GM23338 (cell line): ENCODE data around the gene PEX13.

Experiments used
- CREB1 ChIP-seq: fragments of 250-450 bp; sonication (Bioruptor Pico); IDR thresholded peaks from 2 replicates; pipeline ENCODE4 v1.5.0; 2020; ENCODE audit warnings: low read depth, mild to moderate bottlenecking, moderate library complexity
- EZH2 ChIP-seq: fragments of 200-600 bp; sonication (generic); IDR thresholded peaks from one replicate; pipeline ENCODE4 v1.8.0; 2017; ENCODE audit warnings: antibody characterized with exemption, mild to moderate bottlenecking, low read depth; ENCODE audit not compliant: unreplicated experiment
- EZH2phosphoT487 ChIP-seq: fragments of 200-600 bp; sonication (generic); IDR thresholded peaks from one replicate; pipeline ENCODE4 v1.8.1; 2018; ENCODE audit warnings: antibody characterized with exemption; ENCODE audit not compliant: unreplicated experiment
- JUNB ChIP-seq: IDR thresholded peaks from one replicate; pipeline ENCODE4 v1.6.1; 2016; ENCODE audit warnings: antibody characterized with exemption; ENCODE audit not compliant: unreplicated experiment
- NANOG ChIP-seq: IDR thresholded peaks from 2 replicates; pipeline ENCODE4 v1.6.1; 2016; ENCODE audit warnings: antibody characterized with exemption, borderline replicate concordance
- POLR2AphosphoS5 ChIP-seq: IDR thresholded peaks from 2 replicates; pipeline ENCODE4 v1.6.1; 2016; ENCODE audit warnings: antibody characterized with exemption, low read depth
- REST ChIP-seq: IDR thresholded peaks from one replicate; pipeline ENCODE4 v1.6.1; 2018; ENCODE audit warnings: antibody characterized with exemption; ENCODE audit not compliant: unreplicated experiment
- STAT1 ChIP-seq: IDR thresholded peaks from one replicate; pipeline ENCODE4 v1.6.1; 2016; ENCODE audit warnings: antibody characterized with exemption; ENCODE audit not compliant: unreplicated experiment
- ZNF114 ChIP-seq: fragments of 250-450 bp; sonication (Bioruptor Pico); IDR thresholded peaks from 2 replicates; pipeline ENCODE4 v1.5.0; 2020; ENCODE audit warnings: mild to moderate bottlenecking, moderate library complexity
- ZNF331 ChIP-seq: fragments of 250-450 bp; sonication (Bioruptor Pico); IDR thresholded peaks from 2 replicates; pipeline ENCODE4 v1.5.0; 2020; ENCODE audit warnings: low read depth, mild to moderate bottlenecking, moderate library complexity
- TF ChIP-seq, protein P1 (sequence below), 2 experiments: fragments of 200-600 bp in 1 of 2; sonication (generic) in 1 of 2; conservative IDR thresholded peaks; 2 replicates each; pipeline versions ENCODE4 v1.5.1 to v1.6.1; 2016 to 2017; ENCODE audit warnings: antibody characterized with exemption in 2 of 2, low read depth in 2 of 2, mild to moderate bottlenecking in 2 of 2, moderate library complexity in 1 of 2
- TF ChIP-seq, protein P2 (sequence below): IDR thresholded peaks from 2 replicates; pipeline ENCODE4 v1.6.1; 2016; ENCODE audit warnings: antibody characterized with exemption
- TF ChIP-seq, protein P3 (sequence below): fragments of 250-450 bp; sonication (Bioruptor Pico); IDR thresholded peaks from 2 replicates; pipeline ENCODE4 v1.5.0; 2020; ENCODE audit warnings: mild to moderate bottlenecking, moderate library complexity

GRCh38 chr2:60998628-60999545 is 18.6 kb upstream of the PEX13 start:
- no peak for TF ChIP-seq POLR2AphosphoS5
- TF ChIP-seq REST = no peak
- TF ChIP-seq, protein P1, sequence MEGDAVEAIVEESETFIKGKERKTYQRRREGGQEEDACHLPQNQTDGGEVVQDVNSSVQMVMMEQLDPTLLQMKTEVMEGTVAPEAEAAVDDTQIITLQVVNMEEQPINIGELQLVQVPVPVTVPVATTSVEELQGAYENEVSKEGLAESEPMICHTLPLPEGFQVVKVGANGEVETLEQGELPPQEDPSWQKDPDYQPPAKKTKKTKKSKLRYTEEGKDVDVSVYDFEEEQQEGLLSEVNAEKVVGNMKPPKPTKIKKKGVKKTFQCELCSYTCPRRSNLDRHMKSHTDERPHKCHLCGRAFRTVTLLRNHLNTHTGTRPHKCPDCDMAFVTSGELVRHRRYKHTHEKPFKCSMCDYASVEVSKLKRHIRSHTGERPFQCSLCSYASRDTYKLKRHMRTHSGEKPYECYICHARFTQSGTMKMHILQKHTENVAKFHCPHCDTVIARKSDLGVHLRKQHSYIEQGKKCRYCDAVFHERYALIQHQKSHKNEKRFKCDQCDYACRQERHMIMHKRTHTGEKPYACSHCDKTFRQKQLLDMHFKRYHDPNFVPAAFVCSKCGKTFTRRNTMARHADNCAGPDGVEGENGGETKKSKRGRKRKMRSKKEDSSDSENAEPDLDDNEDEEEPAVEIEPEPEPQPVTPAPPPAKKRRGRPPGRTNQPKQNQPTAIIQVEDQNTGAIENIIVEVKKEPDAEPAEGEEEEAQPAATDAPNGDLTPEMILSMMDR (conservative IDR thresholded peaks at IDR 0.05; ENCODE audit: low read depth in 2 of 2) = peak; percentile 66 to 83
- no peak for TF ChIP-seq EZH2phosphoT487
- no peak for TF ChIP-seq NANOG
- TF ChIP-seq EZH2 = no peak
- TF ChIP-seq, protein P2, sequence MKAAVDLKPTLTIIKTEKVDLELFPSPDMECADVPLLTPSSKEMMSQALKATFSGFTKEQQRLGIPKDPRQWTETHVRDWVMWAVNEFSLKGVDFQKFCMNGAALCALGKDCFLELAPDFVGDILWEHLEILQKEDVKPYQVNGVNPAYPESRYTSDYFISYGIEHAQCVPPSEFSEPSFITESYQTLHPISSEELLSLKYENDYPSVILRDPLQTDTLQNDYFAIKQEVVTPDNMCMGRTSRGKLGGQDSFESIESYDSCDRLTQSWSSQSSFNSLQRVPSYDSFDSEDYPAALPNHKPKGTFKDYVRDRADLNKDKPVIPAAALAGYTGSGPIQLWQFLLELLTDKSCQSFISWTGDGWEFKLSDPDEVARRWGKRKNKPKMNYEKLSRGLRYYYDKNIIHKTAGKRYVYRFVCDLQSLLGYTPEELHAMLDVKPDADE = no peak
- TF ChIP-seq CREB1 (CRISPR knock-in tag) = no peak
- TF ChIP-seq STAT1 = no peak
- TF ChIP-seq JUNB = no peak
- TF ChIP-seq ZNF331 (CRISPR knock-in tag) = no peak
- no peak for TF ChIP-seq ZNF114 (CRISPR knock-in tag)
- TF ChIP-seq, protein P3, sequence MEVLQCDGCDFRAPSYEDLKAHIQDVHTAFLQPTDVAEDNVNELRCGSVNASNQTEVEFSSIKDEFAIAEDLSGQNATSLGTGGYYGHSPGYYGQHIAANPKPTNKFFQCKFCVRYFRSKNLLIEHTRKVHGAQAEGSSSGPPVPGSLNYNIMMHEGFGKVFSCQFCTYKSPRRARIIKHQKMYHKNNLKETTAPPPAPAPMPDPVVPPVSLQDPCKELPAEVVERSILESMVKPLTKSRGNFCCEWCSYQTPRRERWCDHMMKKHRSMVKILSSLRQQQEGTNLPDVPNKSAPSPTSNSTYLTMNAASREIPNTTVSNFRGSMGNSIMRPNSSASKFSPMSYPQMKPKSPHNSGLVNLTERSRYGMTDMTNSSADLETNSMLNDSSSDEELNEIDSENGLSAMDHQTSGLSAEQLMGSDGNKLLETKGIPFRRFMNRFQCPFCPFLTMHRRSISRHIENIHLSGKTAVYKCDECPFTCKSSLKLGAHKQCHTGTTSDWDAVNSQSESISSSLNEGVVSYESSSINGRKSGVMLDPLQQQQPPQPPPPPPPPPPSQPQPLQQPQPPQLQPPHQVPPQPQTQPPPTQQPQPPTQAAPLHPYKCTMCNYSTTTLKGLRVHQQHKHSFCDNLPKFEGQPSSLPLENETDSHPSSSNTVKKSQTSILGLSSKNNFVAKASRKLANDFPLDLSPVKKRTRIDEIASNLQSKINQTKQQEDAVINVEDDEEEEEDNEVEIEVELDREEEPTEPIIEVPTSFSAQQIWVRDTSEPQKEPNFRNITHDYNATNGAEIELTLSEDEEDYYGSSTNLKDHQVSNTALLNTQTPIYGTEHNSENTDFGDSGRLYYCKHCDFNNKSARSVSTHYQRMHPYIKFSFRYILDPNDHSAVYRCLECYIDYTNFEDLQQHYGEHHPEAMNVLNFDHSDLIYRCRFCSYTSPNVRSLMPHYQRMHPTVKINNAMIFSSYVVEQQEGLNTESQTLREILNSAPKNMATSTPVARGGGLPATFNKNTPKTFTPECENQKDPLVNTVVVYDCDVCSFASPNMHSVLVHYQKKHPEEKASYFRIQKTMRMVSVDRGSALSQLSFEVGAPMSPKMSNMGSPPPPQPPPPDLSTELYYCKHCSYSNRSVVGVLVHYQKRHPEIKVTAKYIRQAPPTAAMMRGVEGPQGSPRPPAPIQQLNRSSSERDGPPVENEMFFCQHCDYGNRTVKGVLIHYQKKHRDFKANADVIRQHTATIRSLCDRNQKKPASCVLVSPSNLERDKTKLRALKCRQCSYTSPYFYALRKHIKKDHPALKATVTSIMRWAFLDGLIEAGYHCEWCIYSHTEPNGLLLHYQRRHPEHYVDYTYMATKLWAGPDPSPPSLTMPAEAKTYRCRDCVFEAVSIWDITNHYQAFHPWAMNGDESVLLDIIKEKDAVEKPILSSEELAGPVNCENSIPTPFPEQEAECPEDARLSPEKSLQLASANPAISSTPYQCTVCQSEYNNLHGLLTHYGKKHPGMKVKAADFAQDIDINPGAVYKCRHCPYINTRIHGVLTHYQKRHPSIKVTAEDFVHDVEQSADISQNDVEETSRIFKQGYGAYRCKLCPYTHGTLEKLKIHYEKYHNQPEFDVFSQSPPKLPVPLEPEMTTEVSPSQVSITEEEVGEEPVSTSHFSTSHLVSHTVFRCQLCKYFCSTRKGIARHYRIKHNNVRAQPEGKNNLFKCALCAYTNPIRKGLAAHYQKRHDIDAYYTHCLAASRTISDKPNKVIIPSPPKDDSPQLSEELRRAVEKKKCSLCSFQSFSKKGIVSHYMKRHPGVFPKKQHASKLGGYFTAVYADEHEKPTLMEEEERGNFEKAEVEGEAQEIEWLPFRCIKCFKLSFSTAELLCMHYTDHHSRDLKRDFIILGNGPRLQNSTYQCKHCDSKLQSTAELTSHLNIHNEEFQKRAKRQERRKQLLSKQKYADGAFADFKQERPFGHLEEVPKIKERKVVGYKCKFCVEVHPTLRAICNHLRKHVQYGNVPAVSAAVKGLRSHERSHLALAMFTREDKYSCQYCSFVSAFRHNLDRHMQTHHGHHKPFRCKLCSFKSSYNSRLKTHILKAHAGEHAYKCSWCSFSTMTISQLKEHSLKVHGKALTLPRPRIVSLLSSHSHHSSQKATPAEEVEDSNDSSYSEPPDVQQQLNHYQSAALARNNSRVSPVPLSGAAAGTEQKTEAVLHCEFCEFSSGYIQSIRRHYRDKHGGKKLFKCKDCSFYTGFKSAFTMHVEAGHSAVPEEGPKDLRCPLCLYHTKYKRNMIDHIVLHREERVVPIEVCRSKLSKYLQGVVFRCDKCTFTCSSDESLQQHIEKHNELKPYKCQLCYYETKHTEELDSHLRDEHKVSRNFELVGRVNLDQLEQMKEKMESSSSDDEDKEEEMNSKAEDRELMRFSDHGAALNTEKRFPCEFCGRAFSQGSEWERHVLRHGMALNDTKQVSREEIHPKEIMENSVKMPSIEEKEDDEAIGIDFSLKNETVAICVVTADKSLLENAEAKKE = no peak
